DLD1 (cell line): ENCODE results near the gene GSC.
"Not testable (repeated sequence)": the region's sequence is repeated elsewhere in the genome, so short reads cannot be mapped to it uniquely, and the experiment has no call there.

Experiments
- in situ Hi-C: cut with HindIII; loops from 2 replicates; pipeline ENCODE4 v1.10.0; 2017; ENCODE audit warnings: low sequenced_read_pairs

Gene GSC

DNA sequence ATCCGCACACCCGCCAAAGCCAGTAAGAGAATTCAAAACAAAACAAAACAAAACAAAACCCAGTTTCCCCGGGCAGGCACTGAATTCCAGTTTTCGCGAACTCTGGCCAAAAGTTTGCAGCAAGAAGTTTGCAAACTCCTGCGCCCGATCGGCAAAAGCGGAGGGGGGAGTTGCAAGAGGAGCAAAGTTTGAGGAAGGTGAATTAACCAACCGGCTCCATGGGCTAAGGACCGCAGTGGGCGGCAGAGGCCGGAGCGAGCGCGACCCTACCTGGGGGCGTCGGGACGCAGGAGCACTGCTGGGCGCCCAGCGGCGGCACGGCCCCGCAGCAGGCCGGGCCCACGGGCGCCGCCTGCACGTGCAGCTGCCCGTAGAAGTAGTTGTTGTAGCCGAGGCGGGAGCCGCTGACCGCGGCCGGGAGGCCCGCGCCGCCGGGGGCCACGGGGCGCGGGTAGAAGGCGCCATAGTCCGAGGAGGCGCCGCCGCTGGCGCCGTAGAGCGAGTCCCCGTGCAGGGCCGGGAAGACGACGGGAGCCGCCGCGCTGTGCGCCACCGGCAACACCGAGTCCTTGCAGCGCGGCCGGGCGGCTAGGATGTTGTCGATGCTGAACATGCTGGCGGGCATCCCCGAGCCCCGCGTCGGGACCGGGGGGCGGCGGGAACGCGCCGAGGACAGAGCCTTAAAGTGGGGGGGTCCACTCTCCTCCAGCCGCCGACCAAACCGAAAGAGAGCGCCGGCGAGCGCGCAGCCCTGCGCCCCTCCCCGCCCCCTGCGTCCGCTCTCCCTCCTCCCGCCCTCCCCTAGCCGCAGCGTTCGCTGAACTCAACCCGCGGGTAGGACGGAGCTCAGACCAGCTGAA, at the start of gene GSC:
Gene GSC (minus strand): TSS at position 723 of the 860 bp plus-strand sequence. CDS start 98 bp downstream, at position 625.
- in situ Hi-C loops, result no loop called here

DNA sequence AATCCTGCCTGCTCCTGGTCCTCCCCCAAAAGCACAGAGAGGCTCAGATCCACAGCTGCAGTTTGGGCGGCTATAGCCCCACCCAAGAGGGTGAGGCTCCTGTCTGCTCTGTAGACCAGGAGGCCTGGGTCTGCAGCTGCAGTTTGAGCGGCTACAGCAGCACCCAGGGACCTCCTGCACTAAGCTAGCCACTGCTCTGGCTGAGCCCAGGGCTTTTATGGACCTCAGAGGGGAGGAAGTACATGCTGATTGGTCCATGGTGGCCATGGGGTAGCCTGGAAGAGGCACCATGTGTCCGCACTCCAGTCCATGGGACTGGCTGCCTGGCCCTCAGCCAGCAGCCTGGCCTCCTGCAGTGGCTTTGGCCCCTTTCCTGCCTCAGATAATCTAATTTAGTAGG, 49.6 kb upstream of the GSC start:
- in situ Hi-C loops, result no loop called here

DNA sequence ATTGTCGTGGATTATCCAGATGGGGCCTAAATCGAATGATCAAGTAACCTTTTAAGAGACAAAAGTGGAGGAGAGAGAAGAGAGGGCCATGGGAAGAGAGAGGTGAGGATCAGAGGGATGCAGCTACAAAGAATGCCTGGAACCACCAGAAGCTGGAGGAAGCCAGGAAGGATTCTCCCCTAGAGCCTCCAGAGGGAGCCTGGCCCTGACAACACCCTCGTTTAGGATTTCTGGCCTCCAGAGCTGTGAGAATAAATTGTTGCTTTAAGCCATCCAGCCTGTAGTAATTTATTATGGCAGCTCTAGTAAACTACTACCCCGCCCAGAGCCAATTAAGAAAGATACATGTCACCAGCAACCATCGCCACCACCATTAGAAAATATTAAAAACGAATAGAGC, 46.2 kb upstream of the GSC start:
- in situ Hi-C loops, result no loop called here

DNA sequence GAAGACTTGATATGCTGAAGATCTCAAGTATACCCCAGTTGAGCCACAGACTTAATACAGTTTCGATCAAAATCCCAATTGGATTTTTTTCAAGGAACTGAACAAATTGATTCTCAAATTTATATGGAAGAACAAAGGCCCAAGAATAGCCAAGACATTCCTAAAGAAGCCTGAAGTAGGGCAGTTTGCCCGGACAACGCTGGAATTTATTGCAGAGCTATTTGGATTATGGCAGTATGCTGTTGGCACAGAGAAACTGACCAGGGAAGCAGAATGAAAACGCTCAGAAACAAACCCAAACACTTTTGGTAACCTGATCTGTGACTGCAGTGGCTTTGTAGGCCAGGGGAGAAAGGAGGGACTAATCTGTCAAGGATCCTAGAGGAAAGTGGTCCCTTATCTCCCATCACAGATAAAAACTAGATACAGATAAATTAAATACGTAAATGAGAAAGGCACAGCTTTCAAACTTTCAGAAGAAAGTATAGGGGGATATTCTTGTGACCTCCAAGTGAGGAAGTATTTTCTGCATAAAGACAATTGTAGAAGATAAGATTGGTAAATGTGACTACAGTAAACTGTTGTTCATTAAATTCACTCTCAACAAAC, 35.9 kb upstream of the GSC start:
- in situ Hi-C loops, result no loop called here

DNA sequence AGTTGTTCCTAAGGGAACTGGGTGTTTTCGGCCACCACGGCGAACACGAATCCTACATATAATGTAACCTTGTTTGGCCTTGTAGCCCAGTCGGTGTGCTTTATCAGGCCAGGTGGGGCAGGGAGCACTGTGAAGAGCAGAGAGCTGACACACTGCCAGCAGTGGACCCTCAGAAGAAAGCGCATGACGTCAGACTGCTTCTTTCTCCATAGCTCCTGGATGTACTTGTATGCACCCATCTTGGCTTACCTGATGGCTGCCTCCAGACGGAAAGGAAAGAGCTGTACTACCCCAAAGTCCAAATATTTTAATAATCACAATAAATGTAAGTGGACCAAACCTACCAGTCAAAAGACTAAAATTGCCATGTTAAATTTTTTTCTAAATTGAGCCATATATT, 31.3 kb upstream of the GSC start:
- in situ Hi-C loops, result no loop called here

DNA sequence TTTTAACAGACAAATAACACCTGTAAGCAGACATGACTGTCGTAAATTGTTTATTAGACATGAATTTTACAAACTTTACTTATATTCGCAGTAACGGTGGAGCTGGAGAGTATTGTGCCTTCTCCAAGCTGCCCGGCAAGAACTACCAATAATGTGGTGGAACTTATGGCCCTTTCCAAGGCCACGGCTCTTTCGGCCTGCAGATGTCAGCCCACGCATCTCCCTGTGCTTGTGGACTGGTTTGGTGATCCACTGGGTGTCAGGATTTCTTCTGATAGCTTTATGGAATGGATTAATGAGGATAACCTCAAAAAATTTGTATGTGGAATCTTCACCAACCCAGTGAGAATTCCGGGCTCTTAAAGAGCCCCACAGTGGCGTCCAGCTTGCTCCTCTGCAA, 30.9 kb upstream of the GSC start:
- in situ Hi-C loops, result not testable (repeated sequence)

DNA sequence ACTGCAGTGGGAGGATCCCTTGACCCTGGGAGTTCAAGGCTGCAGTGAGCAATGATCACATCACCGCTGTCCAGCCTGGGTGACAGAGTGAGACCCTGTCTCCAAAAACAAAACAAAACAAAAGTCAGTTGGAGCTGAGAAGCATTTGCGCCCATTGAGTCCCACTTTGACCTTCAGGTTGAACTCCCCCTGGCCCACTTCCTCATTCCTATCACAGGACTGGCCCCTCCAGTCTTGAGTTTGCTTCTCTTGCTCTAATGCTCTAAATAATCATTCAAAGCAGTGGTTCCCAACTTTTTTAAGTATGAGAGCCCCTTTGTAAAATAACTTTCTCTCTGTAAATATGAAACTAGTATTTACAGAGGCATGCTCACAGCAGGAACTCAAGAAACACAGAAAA, 28.0 kb upstream of the GSC start:
- in situ Hi-C loops, result no loop called here

DNA sequence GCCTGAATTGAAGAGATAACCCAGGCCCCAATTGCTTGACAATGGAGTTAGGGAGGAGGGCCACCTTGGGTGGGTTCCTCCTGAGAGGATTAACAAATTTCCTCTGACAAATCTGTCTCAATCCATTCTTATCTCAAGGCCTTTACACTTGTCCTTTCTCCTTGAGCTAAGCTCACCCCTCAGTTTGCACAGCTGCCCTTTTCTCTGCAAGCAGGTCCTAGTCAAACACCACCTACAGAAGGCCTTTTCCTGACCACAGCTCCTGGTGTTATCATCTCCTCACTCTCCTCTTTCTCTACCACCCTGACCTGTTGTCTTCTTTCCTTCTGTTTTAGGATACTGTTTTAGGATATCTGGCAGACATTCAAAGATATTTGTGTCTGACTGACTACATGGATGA, 26.4 kb upstream of the GSC start:
- in situ Hi-C loops, result no loop called here

DNA sequence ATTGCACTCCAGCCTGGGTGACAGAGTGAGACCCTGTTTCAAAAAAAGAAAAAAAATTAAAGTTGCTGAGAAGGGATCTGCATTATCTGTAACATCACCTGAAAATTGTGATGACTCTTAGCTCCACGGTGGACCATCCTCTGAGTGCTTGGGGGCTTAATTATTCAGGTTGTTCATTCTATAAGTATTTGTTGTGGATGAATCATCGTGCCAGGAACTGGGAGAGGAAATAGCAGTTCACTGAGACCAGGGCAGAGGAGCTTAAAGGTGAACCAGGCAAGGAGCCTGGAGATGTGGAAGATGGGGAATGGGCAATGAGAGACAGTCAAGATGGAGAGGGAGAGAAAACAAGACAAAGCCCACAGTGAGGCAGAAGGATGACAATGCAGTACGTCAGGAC, 25.5 kb upstream of the GSC start:
- in situ Hi-C loops, result no loop called here

DNA sequence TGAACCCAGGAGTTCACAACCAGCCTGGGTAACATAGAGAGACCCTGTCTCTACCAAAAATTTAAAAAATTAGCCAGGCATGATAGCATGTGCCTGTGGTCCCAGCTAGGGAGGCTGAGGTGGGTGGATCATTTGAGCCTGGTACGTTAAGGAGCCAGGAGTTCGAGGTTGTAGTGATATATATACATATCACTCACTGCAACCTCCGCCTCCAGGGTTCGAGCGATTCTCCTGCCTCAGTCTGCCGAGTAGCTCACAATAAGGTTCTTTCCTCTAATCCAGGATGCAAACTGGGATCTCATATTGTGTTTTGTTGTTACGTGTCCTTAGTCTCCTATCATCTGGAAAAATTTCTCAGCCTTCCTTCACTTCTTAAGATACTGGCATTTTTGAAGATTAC, 24.0 kb upstream of the GSC start:
- in situ Hi-C loops, result no loop called here

DNA sequence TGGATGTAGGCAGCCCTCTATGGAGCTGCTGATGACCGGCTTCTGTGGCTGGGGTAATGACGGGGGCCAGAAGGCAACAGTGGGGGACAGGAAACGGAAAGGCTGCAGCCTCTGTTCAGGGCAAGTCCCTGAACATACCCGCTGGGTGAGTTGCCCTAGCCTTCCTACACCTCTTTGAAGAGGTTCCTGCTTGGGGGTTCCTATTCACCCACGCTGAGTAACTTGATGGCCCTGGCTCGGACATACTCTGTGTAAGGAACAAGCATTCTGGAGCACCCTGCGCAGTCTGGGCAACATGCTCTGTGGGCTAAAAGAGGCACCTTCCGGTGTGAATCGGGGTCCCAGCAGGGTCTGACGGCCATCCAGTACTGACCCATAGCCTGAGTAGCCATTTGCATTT, 17.7 kb upstream of the GSC start:
- in situ Hi-C loops, result no loop called here

DNA sequence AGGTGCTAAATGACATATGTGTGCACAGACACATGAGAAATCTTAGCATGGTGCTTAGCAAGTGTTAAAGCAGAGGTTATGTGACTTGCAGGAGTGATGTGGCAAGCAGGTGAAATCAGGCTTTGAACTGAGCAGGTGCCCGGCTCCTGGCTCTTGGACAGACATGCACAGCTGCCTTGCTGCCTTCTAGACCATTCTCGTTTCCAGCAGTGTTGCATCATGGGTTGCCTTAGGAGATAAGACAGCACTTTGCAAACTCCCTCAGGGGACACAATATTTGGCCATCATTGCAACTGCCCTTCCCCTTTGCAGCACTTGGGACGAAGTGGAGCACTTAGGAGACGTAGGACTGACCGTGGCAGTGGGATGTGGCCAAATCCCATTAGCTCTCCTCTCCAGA, 17.2 kb upstream of the GSC start:
- in situ Hi-C loops, result no loop called here

DNA sequence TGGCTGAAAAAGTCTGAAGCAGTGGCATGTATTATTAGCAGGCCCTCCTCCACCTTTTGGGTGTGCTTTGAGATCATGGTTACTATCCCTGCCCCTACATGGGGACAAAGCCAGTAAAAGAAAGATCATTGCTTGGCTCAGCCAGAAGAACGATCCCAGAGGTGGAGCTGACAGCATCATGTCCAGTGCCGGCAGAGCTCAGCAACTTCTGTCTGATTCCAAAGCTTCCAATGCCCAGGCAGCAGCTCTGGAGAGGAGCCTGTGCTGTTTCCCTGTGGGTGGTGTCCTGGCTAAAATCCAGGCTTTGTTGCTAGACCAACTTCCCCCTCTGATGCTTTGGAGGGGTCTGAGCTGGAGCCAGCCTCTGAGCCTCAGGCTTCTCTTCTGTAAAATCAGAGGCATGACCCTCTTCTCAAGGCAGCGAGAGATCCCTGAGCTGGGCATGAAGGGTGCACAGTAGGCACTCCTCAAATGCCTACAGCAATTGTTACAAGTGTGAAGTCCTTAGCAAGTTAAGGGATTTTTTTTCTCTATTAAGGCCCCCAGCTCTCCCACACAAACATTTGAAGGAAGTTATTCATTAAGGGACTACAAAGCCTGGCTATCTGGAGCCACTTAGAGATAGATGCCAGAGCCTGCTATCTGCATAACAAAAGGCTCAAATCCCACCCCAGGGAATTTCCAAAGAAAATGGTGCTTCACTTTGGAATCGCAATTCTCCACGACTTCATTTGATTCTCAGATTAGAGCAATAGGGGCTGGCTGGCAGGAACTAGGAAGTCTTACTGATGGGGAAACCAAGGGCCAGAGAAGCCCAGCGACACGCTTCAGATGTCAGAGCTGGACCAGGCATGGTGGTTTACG, 10.9 kb upstream of the GSC start:
- in situ Hi-C loops, result no loop called here

DNA sequence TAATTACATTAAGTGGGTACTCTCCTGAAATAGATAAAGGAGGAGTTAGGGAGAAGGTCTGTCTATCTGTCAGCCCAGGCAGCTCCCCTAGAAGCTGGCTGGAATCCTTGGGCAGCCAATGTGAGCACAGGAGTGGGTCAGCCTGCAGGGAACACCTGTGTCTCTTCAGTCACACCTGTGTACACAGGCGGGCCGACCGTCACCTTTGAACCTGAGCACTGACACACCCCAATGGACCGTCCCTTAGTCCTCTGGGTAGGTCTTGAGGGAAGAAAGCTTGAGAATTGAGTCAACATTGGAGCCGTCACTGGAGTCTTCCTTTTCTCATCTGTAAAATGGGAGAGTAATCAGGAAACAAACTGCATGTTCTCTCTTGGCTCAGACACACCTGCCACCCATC, 9.8 kb upstream of the GSC start:
- in situ Hi-C loops, result no loop called here

DNA sequence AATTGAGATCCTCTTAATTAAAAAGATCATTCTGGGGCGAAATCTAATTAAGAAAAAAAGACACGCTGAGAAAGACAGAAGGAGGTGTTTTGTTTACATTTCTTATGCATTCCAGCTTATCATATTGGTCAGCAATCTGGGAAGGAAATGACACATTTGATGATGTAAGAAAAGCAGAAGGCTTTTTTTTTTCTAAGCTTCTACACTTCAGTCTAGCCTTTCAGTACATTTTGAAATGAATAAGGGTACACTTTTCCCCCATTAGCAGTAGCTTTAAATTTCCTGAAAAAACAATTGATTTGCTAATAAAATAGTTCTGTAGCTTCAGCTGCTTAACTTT, 5.9 kb upstream of the GSC start:
- in situ Hi-C loops, result no loop called here

DNA sequence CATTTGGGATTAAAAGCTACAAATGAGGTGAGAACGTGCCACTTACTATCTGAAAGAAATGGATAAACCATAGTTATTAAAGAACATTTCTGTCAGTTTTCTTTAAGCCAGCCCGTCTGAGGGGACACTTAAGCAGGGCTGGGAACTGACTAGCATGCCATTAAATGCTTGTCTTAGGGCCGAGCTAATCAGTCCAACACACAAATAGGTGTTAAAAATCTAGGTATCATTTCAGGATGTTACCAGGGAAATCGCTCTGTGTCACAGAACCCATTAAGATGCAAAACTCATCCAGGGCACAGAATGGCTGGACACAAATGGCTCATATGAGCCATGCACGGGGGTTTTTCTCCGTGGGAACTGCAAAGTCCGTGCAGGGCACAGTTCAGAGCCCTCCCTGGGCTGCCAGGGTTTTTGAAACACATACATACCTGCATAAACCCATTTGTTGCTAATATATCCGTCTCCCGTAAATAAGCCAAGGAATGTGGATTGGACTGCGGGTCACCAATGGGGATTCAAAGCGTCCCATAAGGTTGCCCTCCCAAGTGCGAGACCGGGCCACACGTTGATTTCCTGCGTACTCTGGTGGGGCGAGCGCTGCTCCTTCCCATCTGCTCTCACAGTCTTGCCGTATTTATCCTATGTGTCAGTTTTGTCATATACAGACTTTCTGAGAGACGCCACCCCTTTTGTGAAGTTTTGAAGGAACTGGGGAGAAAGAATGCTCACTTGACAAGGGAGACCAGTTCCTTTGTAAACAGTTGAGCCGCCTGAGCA, 5.4 kb upstream of the GSC start:
- in situ Hi-C loops, result no loop called here

DNA sequence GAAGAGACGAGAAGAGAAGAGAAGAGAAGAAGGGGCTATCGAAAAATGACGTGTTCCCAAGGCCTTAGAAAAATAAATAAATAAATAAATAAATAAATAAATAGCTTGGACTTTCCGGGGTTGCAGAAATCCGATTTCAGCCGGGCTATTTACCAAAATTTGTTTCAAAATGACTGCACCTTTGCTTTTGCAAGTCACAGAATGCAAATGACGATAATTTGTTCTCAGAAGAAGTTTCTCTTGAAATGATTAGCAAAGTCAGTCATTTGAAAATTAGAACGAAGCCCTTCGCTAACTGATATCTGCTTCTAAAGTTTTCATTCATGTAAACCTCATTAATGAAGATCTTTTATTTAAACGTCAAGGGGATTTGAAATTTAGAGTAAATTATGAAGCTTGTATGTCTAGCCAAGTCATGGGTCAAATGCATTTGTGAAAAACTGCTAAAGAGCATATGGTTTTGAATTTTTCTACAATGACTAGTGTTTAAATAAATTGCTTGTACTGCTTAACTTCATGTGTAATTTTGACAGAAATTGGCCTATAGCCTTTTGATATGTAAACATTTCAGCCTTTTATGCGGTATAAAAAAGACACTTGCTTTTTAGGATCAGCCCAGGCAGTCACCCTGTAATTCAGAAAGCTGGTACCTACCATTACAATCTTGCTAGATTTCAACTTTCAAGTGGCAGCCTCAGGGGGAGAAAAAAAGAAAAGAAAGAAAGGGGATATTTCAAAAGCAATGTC, 4.6 kb upstream of the GSC start:
- in situ Hi-C loops, result no loop called here

DNA sequence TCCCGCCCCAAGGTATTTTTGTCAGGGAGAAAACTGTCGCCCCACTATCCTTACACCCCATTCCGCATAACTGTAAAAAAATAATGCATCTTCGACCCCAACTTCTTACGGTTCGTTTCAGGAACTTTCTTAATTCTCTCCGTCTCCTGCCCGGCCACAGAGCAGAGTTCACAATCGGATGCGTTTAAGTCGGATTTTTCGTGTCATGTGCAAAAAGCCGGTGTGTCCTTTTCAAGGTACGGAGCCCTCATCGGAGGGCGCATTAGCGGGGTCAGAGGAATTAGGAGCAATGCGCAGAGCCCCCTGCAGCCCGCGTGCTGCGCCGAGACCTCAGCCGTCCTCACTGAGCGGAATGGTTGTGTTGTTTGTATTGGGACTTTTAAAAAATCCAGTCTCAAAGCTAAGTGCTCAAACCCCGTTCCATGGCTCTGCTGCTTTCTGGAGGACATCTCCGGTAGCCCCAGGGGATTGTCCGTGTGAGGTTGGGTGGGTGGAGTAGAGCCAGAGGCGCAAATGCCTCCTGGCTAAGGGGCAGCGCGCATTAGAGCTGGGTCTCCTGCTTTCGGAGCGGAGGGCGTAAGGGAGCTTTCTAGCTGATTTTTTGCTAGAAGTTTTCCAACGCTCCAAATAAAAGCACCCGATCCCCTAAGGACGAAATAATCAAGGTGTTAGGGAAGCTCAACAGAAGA, 3.9 kb upstream of the GSC start:
- in situ Hi-C loops, result no loop called here

DNA sequence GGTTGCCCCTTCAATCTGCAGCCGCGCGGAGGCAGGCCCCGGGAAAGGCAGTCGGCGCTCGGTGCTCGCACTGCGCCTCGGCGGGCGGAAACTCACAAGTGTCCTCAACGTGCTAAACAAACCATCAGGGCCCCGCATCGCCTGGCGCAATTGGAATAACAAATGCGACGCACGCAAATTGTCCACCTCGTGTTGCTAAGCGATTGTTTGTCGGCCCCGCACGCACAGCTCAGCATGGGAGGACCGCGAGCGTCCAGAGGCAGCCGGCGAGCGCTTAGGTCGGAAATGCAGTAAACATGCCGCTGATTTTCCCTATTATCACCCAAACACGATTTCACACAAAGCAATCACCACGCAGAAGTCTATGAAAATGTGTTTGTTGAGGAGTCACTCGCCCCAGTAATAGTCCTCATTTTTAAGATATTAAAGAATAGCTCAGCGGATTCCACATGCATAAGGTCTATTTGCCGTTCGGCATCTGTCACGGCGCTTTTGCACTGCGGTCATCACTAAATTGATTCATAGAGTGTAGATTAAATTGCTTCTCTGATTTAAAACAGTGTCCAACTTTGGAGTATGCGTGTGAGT, 3.2 kb upstream of the GSC start:
- in situ Hi-C loops, result no loop called here
